ENCODE measurements around the gene IPO7. TPM values are rescaled to one million over a fixed set of nuclear protein-coding genes. Genes with fewer than 3 reads are reported as not detected.
"Not testable (repeated sequence)": the region's sequence is repeated elsewhere in the genome, so short reads cannot be mapped to it uniquely, and the experiment has no call there.

IPO7 gene
- total RNA-seq, 2 donors from 2014 or later: 96.9 to 160 TPM

GRCh38 chr11:9379041-9379440 lies 5.4 kb upstream of the IPO7 start:
- ATAC-seq (no peak), DNase-seq (ENCODE audit: low spot score) (no peak)
- peaks cover under 1 to 3% of the 10 kb centered on the region in 2 donors for H3K4me1 Mint-ChIP-seq (ENCODE audit: low read depth in 2 of 2)
- no peak overlapping the region for H3K4me3 Mint-ChIP-seq
- no peak overlapping the region for H3K27ac Mint-ChIP-seq
- H3K27me3 Mint-ChIP-seq: no peaks in the 10 kb centered on the region
- H3K36me3 Mint-ChIP-seq: no peaks in the 10 kb centered on the region
- no peaks in the 10 kb centered on the region for H3K9me3 Mint-ChIP-seq

- no peak for ATAC-seq
- no peaks in the 10 kb centered on the region for H3K27me3 Mint-ChIP-seq
- H3K9me3 Mint-ChIP-seq: no peaks in the 10 kb centered on the region
- DNase-seq (ENCODE audit: low spot score): no peak
- H3K36me3 Mint-ChIP-seq: peaks cover 7% of the 10 kb centered on the region
- no peak overlapping the region for H3K27ac Mint-ChIP-seq
- H3K4me3 Mint-ChIP-seq: no peak overlapping the region
- peaks cover 11% of the 10 kb centered on the region in 2 donors for H3K4me1 Mint-ChIP-seq (ENCODE audit: low read depth in 2 of 2)
Observed at GRCh38 chr11:9380773-9381172, 3.7 kb upstream of the IPO7 start.

GRCh38 chr11:9385327-9385899 lies 961 bp downstream of the IPO7 start:
- H3K36me3 Mint-ChIP-seq: peaks cover 7% of the 10 kb centered on the region

GRCh38 chr11:9386086-9386485 lies 1.6 kb downstream of the IPO7 start:
- H3K36me3 Mint-ChIP-seq: peaks cover 7% of the 10 kb centered on the region
- DNase-seq (ENCODE audit: low spot score) (no peak), ATAC-seq (no peak)
- H3K9me3 Mint-ChIP-seq: no peaks in the 10 kb centered on the region
- H3K4me1 Mint-ChIP-seq (ENCODE audit: low read depth in 2 of 2): peaks cover 20 to 28% of the 10 kb centered on the region in 2 donors
- H3K27me3 Mint-ChIP-seq: no peaks in the 10 kb centered on the region
- peak overlapping the region; percentile 80 to 95 for H3K27ac Mint-ChIP-seq
- H3K4me3 Mint-ChIP-seq: peak overlapping the region; percentile 90

More at GRCh38 chr11:9385327-9385899, 961 bp downstream of the IPO7 start:
- Mint-ChIP-seq H3K4me3 (peak overlapping the region; percentile 90), H3K4me1 (ENCODE audit: low read depth in 2 of 2) (peaks cover 20 to 28% of the 10 kb centered on the region in 2 donors), H3K9me3 (no peaks in the 10 kb centered on the region), H3K27me3 (no peaks in the 10 kb centered on the region), H3K27ac (peak overlapping the region; percentile 80 to 95)
- ATAC-seq (peak; percentile 3 to 33), DNase-seq (ENCODE audit: low spot score) (no peak)

GRCh38 chr11:9386901-9387300 lies 2.4 kb downstream of the IPO7 start:
- Mint-ChIP-seq H3K36me3 (peaks cover 7% of the 10 kb centered on the region), H3K4me3 (peak overlapping the region; percentile 90), H3K4me1 (ENCODE audit: low read depth in 2 of 2) (peaks cover 20 to 28% of the 10 kb centered on the region in 2 donors), H3K9me3 (no peaks in the 10 kb centered on the region), H3K27ac (peak overlapping the region; percentile 14 to 67), H3K27me3 (no peaks in the 10 kb centered on the region)
- ATAC-seq (no peak), DNase-seq (ENCODE audit: low spot score) (no peak)

GRCh38 chr11:9396310-9396709 lies 11.9 kb downstream of the IPO7 start:
- Mint-ChIP-seq H3K27me3 (no peaks in the 10 kb centered on the region), H3K9me3 (no peaks in the 10 kb centered on the region), H3K4me3 (peak overlapping the region; percentile 4), H3K27ac (peak overlapping the region; percentile 3 to 5), H3K36me3 (peaks cover 6% of the 10 kb centered on the region), H3K4me1 (ENCODE audit: low read depth in 2 of 2) (peaks cover 38 to 54% of the 10 kb centered on the region in 2 donors)
- DNase-seq (ENCODE audit: low spot score): no peak
- ATAC-seq: no peak

GRCh38 chr11:9396752-9397151 lies 12.3 kb downstream of the IPO7 start:
- no peak for ATAC-seq
- no peak for DNase-seq (ENCODE audit: low spot score)
- peak overlapping the region; percentile 4 for H3K4me3 Mint-ChIP-seq
- H3K9me3 Mint-ChIP-seq: no peaks in the 10 kb centered on the region
- H3K27ac Mint-ChIP-seq: peak overlapping the region; percentile 3 to 5
- H3K27me3 Mint-ChIP-seq: no peaks in the 10 kb centered on the region
- H3K4me1 Mint-ChIP-seq (ENCODE audit: low read depth in 2 of 2): peaks cover 39 to 54% of the 10 kb centered on the region in 2 donors
- peaks cover 6% of the 10 kb centered on the region for H3K36me3 Mint-ChIP-seq

GRCh38 chr11:9397746-9398680 lies 13.6 kb downstream of the IPO7 start:
- Mint-ChIP-seq H3K27ac (no peak overlapping the region), H3K36me3 (peaks cover 2% of the 10 kb centered on the region), H3K9me3 (no peaks in the 10 kb centered on the region), H3K27me3 (no peaks in the 10 kb centered on the region), H3K4me3 (no peak overlapping the region), H3K4me1 (ENCODE audit: low read depth in 2 of 2) (peaks cover 39 to 48% of the 10 kb centered on the region in 2 donors)
- DNase-seq (ENCODE audit: low spot score): no peak
- no peak for ATAC-seq

- Mint-ChIP-seq H3K27ac (no peak overlapping the region), H3K9me3 (no peaks in the 10 kb centered on the region), H3K27me3 (no peaks in the 10 kb centered on the region), H3K36me3 (no peaks in the 10 kb centered on the region), H3K4me3 (no peak overlapping the region), H3K4me1 (ENCODE audit: low read depth in 2 of 2) (peaks cover 32 to 42% of the 10 kb centered on the region in 2 donors)
- no peak for DNase-seq (ENCODE audit: low spot score)
- ATAC-seq: no peak
Observed at GRCh38 chr11:9399466-9399865, 15.0 kb downstream of the IPO7 start.

- not testable (repeated sequence) for H3K27ac Mint-ChIP-seq; H3K27me3 Mint-ChIP-seq; ATAC-seq; H3K4me3 Mint-ChIP-seq; H3K36me3 Mint-ChIP-seq; DNase-seq (ENCODE audit: low spot score); H3K9me3 Mint-ChIP-seq
- peaks cover 29 to 35% of the 10 kb centered on the region in 2 donors for H3K4me1 Mint-ChIP-seq (ENCODE audit: low read depth in 2 of 2)
Observed at GRCh38 chr11:9401884-9402283, 17.4 kb downstream of the IPO7 start.

- Mint-ChIP-seq H3K9me3 (no peaks in the 10 kb centered on the region), H3K27me3 (no peaks in the 10 kb centered on the region), H3K4me3 (no peak overlapping the region), H3K27ac (peak overlapping the region in 1 of 2 donors; percentile 3), H3K4me1 (ENCODE audit: low read depth in 2 of 2) (no peaks in the 10 kb centered on the region), H3K36me3 (peaks cover 21% of the 10 kb centered on the region)
- no peak for ATAC-seq
- DNase-seq (ENCODE audit: low spot score): no peak
Observed at GRCh38 chr11:9428706-9429105, 44.3 kb downstream of the IPO7 start.

- no peaks in the 10 kb centered on the region for H3K27me3 Mint-ChIP-seq
- DNase-seq (ENCODE audit: low spot score) (no peak), ATAC-seq (no peak)
- no peak overlapping the region for H3K4me3 Mint-ChIP-seq
- no peak overlapping the region for H3K27ac Mint-ChIP-seq
- H3K9me3 Mint-ChIP-seq: no peaks in the 10 kb centered on the region
- H3K4me1 Mint-ChIP-seq (ENCODE audit: low read depth in 2 of 2): no peaks in the 10 kb centered on the region
- peaks cover 32% of the 10 kb centered on the region for H3K36me3 Mint-ChIP-seq
Observed at GRCh38 chr11:9438611-9439010, 54.2 kb downstream of the IPO7 start.

- H3K4me3 Mint-ChIP-seq: no peak overlapping the region
- no peak for ATAC-seq
- H3K9me3 Mint-ChIP-seq: no peaks in the 10 kb centered on the region
- no peaks in the 10 kb centered on the region for H3K27me3 Mint-ChIP-seq
- no peak for DNase-seq (ENCODE audit: low spot score)
- peaks cover 13% of the 10 kb centered on the region for H3K36me3 Mint-ChIP-seq
- H3K4me1 Mint-ChIP-seq (ENCODE audit: low read depth in 2 of 2): no peaks in the 10 kb centered on the region
- H3K27ac Mint-ChIP-seq: no peak overlapping the region
Observed at GRCh38 chr11:9446230-9446629, 61.8 kb downstream of the IPO7 start.
